ENCODE data around the gene TNS1.
A peak's percentile ranks its signal among the peaks of the same experiment; 100 is the strongest.

TNS1 gene

GRCh38 chr2:217831306-217831705 lies 171.5 kb downstream of the TNS1 start:
- no peak for DNase-seq (ENCODE audit: low spot score)

GRCh38 chr2:217830807-217831206 lies 172.0 kb downstream of the TNS1 start:
- DNase-seq (ENCODE audit: low spot score), result no peak

GRCh38 chr2:217830061-217830460 lies 172.7 kb downstream of the TNS1 start:
- DNase-seq (ENCODE audit: low spot score), result no peak

GRCh38 chr2:217829420-217829819 lies 173.4 kb downstream of the TNS1 start:
- no peak for DNase-seq (ENCODE audit: low spot score)

GRCh38 chr2:217828336-217828735 lies 174.5 kb downstream of the TNS1 start:
- no peak for DNase-seq (ENCODE audit: low spot score)

- peak; percentile 28 for DNase-seq (ENCODE audit: low spot score)
These were observed 175.2 kb downstream of the TNS1 start for GRCh38 chr2:217827430-217828201.

GRCh38 chr2:217826991-217827390 lies 175.8 kb downstream of the TNS1 start:
- DNase-seq (ENCODE audit: low spot score), result no peak

- no peak for DNase-seq (ENCODE audit: low spot score)
These were observed 176.3 kb downstream of the TNS1 start for GRCh38 chr2:217826520-217826919.

- no peak for DNase-seq (ENCODE audit: low spot score)
These were observed 177.1 kb downstream of the TNS1 start for GRCh38 chr2:217825469-217826235.

- no peak for DNase-seq (ENCODE audit: low spot score)
These were observed 178.6 kb downstream of the TNS1 start for GRCh38 chr2:217824223-217824622.

- no peak for DNase-seq (ENCODE audit: low spot score)
These were observed 179.2 kb downstream of the TNS1 start for GRCh38 chr2:217823626-217824025.

GRCh38 chr2:217822296-217823252 lies 180.2 kb downstream of the TNS1 start:
- peak; percentile 60 for DNase-seq (ENCODE audit: low spot score)

GRCh38 chr2:217821536-217822147 lies 181.2 kb downstream of the TNS1 start:
- no peak for DNase-seq (ENCODE audit: low spot score)

- DNase-seq (ENCODE audit: low spot score), result no peak
These were observed 181.9 kb downstream of the TNS1 start for GRCh38 chr2:217820904-217821303.

- no peak for DNase-seq (ENCODE audit: low spot score)
These were observed 182.5 kb downstream of the TNS1 start for GRCh38 chr2:217820091-217820819.

GRCh38 chr2:217818293-217818850 lies 184.4 kb downstream of the TNS1 start:
- DNase-seq (ENCODE audit: low spot score), result no peak

- DNase-seq (ENCODE audit: low spot score), result no peak
These were observed 185.1 kb downstream of the TNS1 start for GRCh38 chr2:217817466-217818292.

- peak; percentile 36 for DNase-seq (ENCODE audit: low spot score)
These were observed 186.4 kb downstream of the TNS1 start for GRCh38 chr2:217816396-217816869.

GRCh38 chr2:217813828-217814227 lies 189.0 kb downstream of the TNS1 start:
- no peak for DNase-seq (ENCODE audit: low spot score)

GRCh38 chr2:217812170-217812569 lies 190.6 kb downstream of the TNS1 start:
- DNase-seq (ENCODE audit: low spot score), result no peak

Data from AG08395 (cell line).